Transverse colon (tissue), 4 donors: ENCODE results near the gene ANKS1A.

Experiments
- EP300 ChIP-seq: sonication (generic); formaldehyde crosslinking; IDR thresholded peaks from one replicate; pipeline ENCODE4 v1.6.1; 2017; ENCODE audit warnings: antibody characterized with exemption, low read depth
- POLR2A ChIP-seq: fragments of 450-650 bp; IDR thresholded peaks from one replicate; pipeline ENCODE4 v1.6.1; 2016; ENCODE audit warnings: antibody characterized with exemption, mild to moderate bottlenecking, moderate library complexity
- POLR2AphosphoS5 ChIP-seq, 3 donors: sonication (generic); formaldehyde crosslinking; IDR thresholded peaks; one replicate each; pipeline ENCODE4 v1.6.1; 2016; ENCODE audit warnings: antibody characterized with exemption in 3 of 3
- TF ChIP-seq, protein P1 (sequence below), 5 experiments: fragments of 200-600 bp in 3 of 5; fragments of 450-650 bp in 2 of 5; sonication (generic) in 3 of 5; IDR thresholded peaks; 1 replicate in 2 of 5; 2 replicates in 3 of 5; pipeline ENCODE4 v1.5.1; 2016 to 2017; ENCODE audit warnings: antibody characterized with exemption in 5 of 5, inconsistent platforms in 3 of 5, mild to moderate bottlenecking in 2 of 5, moderate library complexity in 1 of 5

DNA sequence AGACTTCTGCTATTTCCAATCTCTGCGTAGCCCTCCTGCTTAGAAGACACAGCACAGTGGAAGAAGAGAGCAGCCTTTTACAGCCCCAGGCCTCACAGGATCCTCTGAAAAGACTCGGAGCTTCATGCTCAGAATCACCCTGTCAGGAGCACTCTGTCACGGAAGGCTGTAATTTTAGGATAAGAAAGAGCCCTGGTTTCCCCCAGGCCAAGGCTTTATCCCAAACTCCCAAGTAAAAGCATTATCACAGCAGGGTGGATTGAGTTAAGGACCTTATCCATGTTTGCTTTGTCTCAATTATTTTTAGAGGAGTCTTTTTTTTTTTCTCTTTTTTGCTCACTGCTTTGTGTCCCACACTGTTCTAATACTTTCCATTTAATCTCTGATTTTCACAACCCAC lies 39.2 kb downstream of the ANKS1A start:
- TF ChIP-seq, protein P1, sequence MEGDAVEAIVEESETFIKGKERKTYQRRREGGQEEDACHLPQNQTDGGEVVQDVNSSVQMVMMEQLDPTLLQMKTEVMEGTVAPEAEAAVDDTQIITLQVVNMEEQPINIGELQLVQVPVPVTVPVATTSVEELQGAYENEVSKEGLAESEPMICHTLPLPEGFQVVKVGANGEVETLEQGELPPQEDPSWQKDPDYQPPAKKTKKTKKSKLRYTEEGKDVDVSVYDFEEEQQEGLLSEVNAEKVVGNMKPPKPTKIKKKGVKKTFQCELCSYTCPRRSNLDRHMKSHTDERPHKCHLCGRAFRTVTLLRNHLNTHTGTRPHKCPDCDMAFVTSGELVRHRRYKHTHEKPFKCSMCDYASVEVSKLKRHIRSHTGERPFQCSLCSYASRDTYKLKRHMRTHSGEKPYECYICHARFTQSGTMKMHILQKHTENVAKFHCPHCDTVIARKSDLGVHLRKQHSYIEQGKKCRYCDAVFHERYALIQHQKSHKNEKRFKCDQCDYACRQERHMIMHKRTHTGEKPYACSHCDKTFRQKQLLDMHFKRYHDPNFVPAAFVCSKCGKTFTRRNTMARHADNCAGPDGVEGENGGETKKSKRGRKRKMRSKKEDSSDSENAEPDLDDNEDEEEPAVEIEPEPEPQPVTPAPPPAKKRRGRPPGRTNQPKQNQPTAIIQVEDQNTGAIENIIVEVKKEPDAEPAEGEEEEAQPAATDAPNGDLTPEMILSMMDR (IDR thresholded peaks at IDR 0.05): no peak
- no peak for TF ChIP-seq POLR2AphosphoS5 (IDR thresholded peaks at IDR 0.05)
- no peak for TF ChIP-seq POLR2A
- no peak for TF ChIP-seq EP300
